Activated B cell treated with CpG ODN at 0.5 μM for 24 hours (primary cell): ENCODE measurements around the gene AK9. TPM values are rescaled to one million over a fixed set of nuclear protein-coding genes. Genes with fewer than 3 reads are reported as not detected.
A peak's percentile ranks its signal among the peaks of the same experiment; 100 is the strongest.

Experiments used
- ATAC-seq: fragments of 200-7000 bp; cut with Tn5 transposase; one replicate; pipeline ENCODE4 v1.10.0; 2021; ENCODE audit warnings: low read depth, mild to moderate bottlenecking, moderate library complexity
- CTCF ChIA-PET: fragments of 350-600 bp; sonication (Branson Sonifier 250); formaldehyde crosslinking; loops from one replicate; lab custom pipeline; 2021; ENCODE audit warnings: antibody characterized with exemption; lab: Charles Lee
- POLR2A ChIA-PET: fragments of 350-600 bp; sonication (Branson Sonifier 250); formaldehyde crosslinking; loops from one replicate; lab custom pipeline; 2021; ENCODE audit warnings: antibody characterized with exemption; lab: Charles Lee
- DNase-seq: peaks from one replicate; pipeline ENCODE4 v3.0.0; 2022
- H3K27ac Mint-ChIP-seq: one replicate; pipeline ENCODE4 v1.8.0; 2020; ENCODE audit warnings: mixed read lengths
- H3K27me3 Mint-ChIP-seq: one replicate; pipeline ENCODE4 v1.8.0; 2021; ENCODE audit warnings: mixed read lengths
- H3K36me3 Mint-ChIP-seq: one replicate; pipeline ENCODE4 v1.8.0; 2021; ENCODE audit warnings: low read depth, mixed read lengths
- H3K4me1 Mint-ChIP-seq: one replicate; pipeline ENCODE4 v1.8.0; 2021; ENCODE audit warnings: mixed read lengths
- H3K4me3 Mint-ChIP-seq: one replicate; pipeline ENCODE4 v1.8.0; 2020; ENCODE audit warnings: mild to moderate bottlenecking, mixed read lengths
- H3K9me3 Mint-ChIP-seq: one replicate; pipeline ENCODE4 v1.8.0; 2020; ENCODE audit warnings: mixed read lengths
- intact Hi-C: fragments of 100-400 bp; cut with micrococcal nuclease; formaldehyde crosslinking; loops from one replicate; pipeline ENCODE4 v1.15.1; 2024
- total RNA-seq: library from RNA; stranded (reverse); gene quantifications from 2 replicates; pipeline ENCODE4 v1.2.3, GENCODE V29; 2022
- TF ChIP-seq, protein P1 (sequence below): fragments of 200-600 bp; IDR thresholded peaks from one replicate; pipeline ENCODE4 v1.8.0; 2022; ENCODE audit warnings: antibody characterized with exemption, mild to moderate bottlenecking

Gene AK9
- total RNA-seq, 1 donor from 2014 or later, result 9.1 TPM

GRCh38 chr6:109455437-109456110, 235.4 kb downstream of the AK9 start, which contains the start of gene MICAL1:
TSS of gene MICAL1 (minus strand) at chr6:109455772. CDS start at chr6:109454196, 1,576 bp downstream.
- ATAC-seq (peak; percentile 58), DNase-seq (peak; percentile 82)
- TF ChIP-seq, protein P1, sequence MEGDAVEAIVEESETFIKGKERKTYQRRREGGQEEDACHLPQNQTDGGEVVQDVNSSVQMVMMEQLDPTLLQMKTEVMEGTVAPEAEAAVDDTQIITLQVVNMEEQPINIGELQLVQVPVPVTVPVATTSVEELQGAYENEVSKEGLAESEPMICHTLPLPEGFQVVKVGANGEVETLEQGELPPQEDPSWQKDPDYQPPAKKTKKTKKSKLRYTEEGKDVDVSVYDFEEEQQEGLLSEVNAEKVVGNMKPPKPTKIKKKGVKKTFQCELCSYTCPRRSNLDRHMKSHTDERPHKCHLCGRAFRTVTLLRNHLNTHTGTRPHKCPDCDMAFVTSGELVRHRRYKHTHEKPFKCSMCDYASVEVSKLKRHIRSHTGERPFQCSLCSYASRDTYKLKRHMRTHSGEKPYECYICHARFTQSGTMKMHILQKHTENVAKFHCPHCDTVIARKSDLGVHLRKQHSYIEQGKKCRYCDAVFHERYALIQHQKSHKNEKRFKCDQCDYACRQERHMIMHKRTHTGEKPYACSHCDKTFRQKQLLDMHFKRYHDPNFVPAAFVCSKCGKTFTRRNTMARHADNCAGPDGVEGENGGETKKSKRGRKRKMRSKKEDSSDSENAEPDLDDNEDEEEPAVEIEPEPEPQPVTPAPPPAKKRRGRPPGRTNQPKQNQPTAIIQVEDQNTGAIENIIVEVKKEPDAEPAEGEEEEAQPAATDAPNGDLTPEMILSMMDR, result no peak
- H3K36me3 Mint-ChIP-seq, result peaks cover 31% of the 10 kb centered on the region
- intact Hi-C loops, result loop anchor here (1.0 to 10.0 kb wide), 10 partner anchors 14 to 1949 kb away; partner anchors contain the start of genes AK9, CD164, CDC40 and CDK19
- peak within 1 kb of the TSS; percentile 98 for H3K27ac Mint-ChIP-seq
- ChIA-PET POLR2A (interaction anchor here (0.6 to 7.9 kb wide), 16 partner anchors 9 to 1419 kb away, joined by 3 to 154 read pairs (median 6); partner anchors contain the start of genes AK9, AMD1, CD164 and CEP57L1), CTCF (interaction anchor here (0.8 to 2.8 kb wide), 6 partner anchors 14 to 584 kb away, joined by 3 to 10 read pairs (median 4); no protein-coding TSS in a partner anchor)
- H3K4me1 Mint-ChIP-seq, result peaks cover 81% of the 10 kb centered on the region
- peak within 1 kb of the TSS; percentile 97 for H3K4me3 Mint-ChIP-seq
- H3K9me3 Mint-ChIP-seq, result no peaks in the 10 kb centered on the region
- no peaks in the 10 kb centered on the region for H3K27me3 Mint-ChIP-seq

GRCh38 chr6:109454496-109455436, 236.2 kb downstream of the AK9 start:
- peak; percentile 48 for ATAC-seq
- ChIA-PET CTCF (interaction anchor here (0.8 to 4.4 kb wide), 5 partner anchors 11 to 585 kb away, joined by 3 to 31 read pairs (median 5); partner anchors contain the start of genes PPIL6 and SMPD2), POLR2A (interaction anchor here (0.6 to 7.9 kb wide), 14 partner anchors 10 to 1420 kb away, joined by 3 to 154 read pairs (median 6); partner anchors contain the start of genes AK9, AMD1, CD164 and CEP57L1)
- Mint-ChIP-seq H3K4me1 (peaks cover 82% of the 10 kb centered on the region), H3K36me3 (peaks cover 35% of the 10 kb centered on the region), H3K9me3 (no peaks in the 10 kb centered on the region), H3K27ac (peak overlapping the region; percentile 98), H3K27me3 (no peaks in the 10 kb centered on the region), H3K4me3 (peak overlapping the region; percentile 97)
- intact Hi-C loops, result loop anchor here (1.0 to 10.0 kb wide), 10 partner anchors 13 to 1950 kb away; partner anchors contain the start of genes AK9, CD164, CDC40 and CDK19
- peak; percentile 70 for DNase-seq
- TF ChIP-seq, protein P1, result no peak

- Mint-ChIP-seq H3K27ac (peak overlapping the region; percentile 98), H3K4me1 (peaks cover 82% of the 10 kb centered on the region), H3K4me3 (peak overlapping the region; percentile 97), H3K36me3 (peaks cover 36% of the 10 kb centered on the region), H3K9me3 (no peaks in the 10 kb centered on the region), H3K27me3 (no peaks in the 10 kb centered on the region)
- ChIA-PET CTCF (interaction anchor here (1.4 to 4.4 kb wide), 3 partner anchors 10 to 70 kb away, joined by 5 to 31 read pairs (median 7); partner anchors contain the start of genes PPIL6 and SMPD2), POLR2A (interaction anchor here (0.6 to 7.9 kb wide), 5 partner anchors 12 to 726 kb away, joined by 3 to 154 read pairs (median 70); partner anchors contain the start of genes CD164, CEP57L1, PPIL6 and SESN1)
- TF ChIP-seq, protein P1, result no peak
- intact Hi-C loops, result loop anchor here (2.0 to 10.0 kb wide), 2 partner anchors 895 to 1951 kb away; no protein-coding TSS in a partner anchor
- ATAC-seq (no peak), DNase-seq (no peak)
Observed at GRCh38 chr6:109453594-109454495, 237.2 kb downstream of the AK9 start.

- TF ChIP-seq, protein P1, result no peak
- CTCF ChIA-PET, result interaction anchor here (1.7 to 4.4 kb wide), 2 partner anchors 11 to 69 kb away, joined by 7 to 31 read pairs; partner anchors contain the start of genes PPIL6 and SMPD2
- ATAC-seq (no peak), DNase-seq (no peak)
- H3K4me1 Mint-ChIP-seq, result peaks cover 81% of the 10 kb centered on the region
- POLR2A ChIA-PET, result interaction anchor here (3.9 to 7.9 kb wide), 4 partner anchors 11 to 358 kb away, joined by 25 to 154 read pairs (median 87); partner anchors contain the start of genes CD164, CEP57L1, PPIL6 and SESN1
- peaks cover 36% of the 10 kb centered on the region for H3K36me3 Mint-ChIP-seq
- H3K9me3 Mint-ChIP-seq, result no peaks in the 10 kb centered on the region
- H3K27ac Mint-ChIP-seq, result peak overlapping the region; percentile 98
- H3K27me3 Mint-ChIP-seq, result no peaks in the 10 kb centered on the region
- intact Hi-C loops, result loop anchor here (10.0 kb wide), 1 partner anchor 1952 kb away; no protein-coding TSS in a partner anchor
- no peak overlapping the region for H3K4me3 Mint-ChIP-seq
Observed at GRCh38 chr6:109453156-109453555, 237.8 kb downstream of the AK9 start.
